Inferior parietal cortex (tissue), 1 donor: Measurements from ENCODE around the gene SMIM10L1.
A peak's percentile ranks its signal among the peaks of the same experiment; 100 is the strongest.

Source experiments
- DNase-seq: peaks from one replicate; pipeline ENCODE4 v3.0.0-alpha.2; 2016; ENCODE audit errors: extremely low spot score

Gene SMIM10L1

GRCh38 chr12:11171145-11171968, at the start of gene SMIM10L1:
Gene SMIM10L1 (plus strand): TSS chr12:11171194. CDS start chr12:11171357, 163 bp downstream.
- peak; percentile 88 for DNase-seq

- no peak for DNase-seq
Measured at GRCh38 chr12:11130382-11130781, 40.6 kb upstream of the SMIM10L1 start.

GRCh38 chr12:11130999-11131398, 40.0 kb upstream of the SMIM10L1 start:
- DNase-seq: no peak

GRCh38 chr12:11133162-11133561, 37.8 kb upstream of the SMIM10L1 start:
- DNase-seq: peak; percentile 14

GRCh38 chr12:11133816-11134215, 37.2 kb upstream of the SMIM10L1 start:
- DNase-seq: peak; percentile 6

GRCh38 chr12:11134305-11134704, 36.7 kb upstream of the SMIM10L1 start, which contains the start of gene TAS2R30:
Gene TAS2R30 (minus strand): TSS chr12:11134644. CDS start chr12:11134244, 400 bp downstream.
- DNase-seq: no peak

- DNase-seq: no peak
Measured at GRCh38 chr12:11136075-11136474, 34.9 kb upstream of the SMIM10L1 start.

GRCh38 chr12:11143352-11143751, 27.6 kb upstream of the SMIM10L1 start:
- DNase-seq: no peak

- no peak for DNase-seq
Measured at GRCh38 chr12:11144297-11144696, 26.7 kb upstream of the SMIM10L1 start.

GRCh38 chr12:11147420-11147819, 23.6 kb upstream of the SMIM10L1 start:
- DNase-seq: no peak

- DNase-seq: no peak
Measured at GRCh38 chr12:11150832-11151231, 20.2 kb upstream of the SMIM10L1 start.

GRCh38 chr12:11152725-11153124, 18.3 kb upstream of the SMIM10L1 start:
- no peak for DNase-seq

GRCh38 chr12:11154400-11154925, 16.5 kb upstream of the SMIM10L1 start:
- DNase-seq: no peak

GRCh38 chr12:11158885-11159444, 12.0 kb upstream of the SMIM10L1 start:
- DNase-seq: no peak

- no peak for DNase-seq
Measured at GRCh38 chr12:11162502-11162901, 8.5 kb upstream of the SMIM10L1 start.

- DNase-seq: no peak
Measured at GRCh38 chr12:11164384-11164783, 6.6 kb upstream of the SMIM10L1 start.

GRCh38 chr12:11166300-11166699, 4.7 kb upstream of the SMIM10L1 start:
- no peak for DNase-seq

- DNase-seq: no peak
Measured at GRCh38 chr12:11170810-11171144, 217 bp upstream of the SMIM10L1 start.

GRCh38 chr12:11171969-11172675, 1.1 kb downstream of the SMIM10L1 start:
- no peak for DNase-seq

- DNase-seq: no peak
Measured at GRCh38 chr12:11174022-11174421, 3.0 kb downstream of the SMIM10L1 start.

- DNase-seq: no peak
Measured at GRCh38 chr12:11178250-11178649, 7.3 kb downstream of the SMIM10L1 start.

- DNase-seq: no peak
Measured at GRCh38 chr12:11182529-11182928, 11.5 kb downstream of the SMIM10L1 start.
